ENCODE results near the gene OR2L8.

The OR2L8 gene

DNA sequence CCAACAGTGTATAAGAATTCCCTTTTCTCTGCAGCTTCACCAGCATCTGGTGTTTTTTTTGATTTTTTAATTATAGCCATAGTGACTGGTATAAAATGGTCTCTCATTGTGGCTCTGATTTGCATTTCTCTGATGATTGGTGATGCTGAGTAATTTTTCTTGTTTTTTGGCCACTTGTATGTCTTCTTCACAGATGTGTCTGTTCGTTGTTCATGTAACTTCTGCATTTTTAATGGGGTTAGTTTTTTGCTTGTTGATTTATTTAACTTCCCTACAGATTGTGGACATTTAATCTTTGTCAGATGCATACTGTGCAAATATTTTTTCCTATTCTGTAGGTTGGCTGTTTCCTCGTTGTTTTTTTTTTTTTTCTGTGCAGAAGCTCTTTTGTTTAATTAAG is 44.3 kb downstream of the OR2L8 start:
- DNase-seq, result no peak

DNA sequence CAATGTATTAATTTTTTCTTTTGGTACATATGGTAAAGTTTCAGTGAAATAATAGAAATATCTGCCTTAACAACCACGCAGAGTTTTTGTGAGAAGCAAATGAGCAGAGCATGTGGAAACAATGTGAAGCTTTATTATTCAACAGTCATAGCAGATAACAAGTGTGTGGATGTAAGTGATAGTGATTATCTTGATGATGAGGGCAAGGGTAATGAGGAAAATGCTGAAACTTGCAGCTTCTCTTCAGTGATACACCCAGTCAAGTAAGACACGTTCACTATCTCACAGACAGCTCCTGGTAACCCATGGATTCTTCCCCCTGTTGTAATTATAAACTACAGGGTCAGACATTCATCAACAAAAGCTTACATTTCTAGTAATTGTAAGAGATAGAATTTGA is 50.2 kb downstream of the OR2L8 start:
- DNase-seq, result no peak
